ENCODE data around the gene PDCL2. TPM values are rescaled to one million over a fixed set of nuclear protein-coding genes. Genes with fewer than 3 reads are reported as not detected.

Gene PDCL2
- total and polyA plus RNA-seq, 2 donors (not counting 1 experiment from before 2014, with no cell fraction given) = not detected

DNA sequence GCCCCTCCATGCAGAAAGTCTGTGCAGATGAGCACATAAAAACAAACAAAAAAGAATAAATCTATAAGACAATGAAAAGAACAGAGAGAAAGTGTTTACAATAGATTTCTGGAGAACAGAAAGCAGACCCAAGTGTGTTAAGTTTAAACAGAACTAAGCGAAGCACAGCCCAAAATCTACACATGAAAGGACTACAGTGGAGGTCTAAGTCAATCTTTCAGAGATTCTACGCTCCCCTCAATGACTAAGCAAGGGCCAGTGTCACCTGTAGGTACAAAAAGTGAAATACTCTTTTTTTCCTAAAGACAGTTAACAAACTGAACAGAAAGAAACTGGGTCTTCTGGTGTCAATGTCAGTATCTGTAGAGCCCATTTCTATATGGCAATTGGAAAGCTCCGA is 63.6 kb downstream of the PDCL2 start:
- no peaks in the 10 kb centered on the region for H3K9me3 Mint-ChIP-seq (ENCODE audit: insufficient read depth)

DNA sequence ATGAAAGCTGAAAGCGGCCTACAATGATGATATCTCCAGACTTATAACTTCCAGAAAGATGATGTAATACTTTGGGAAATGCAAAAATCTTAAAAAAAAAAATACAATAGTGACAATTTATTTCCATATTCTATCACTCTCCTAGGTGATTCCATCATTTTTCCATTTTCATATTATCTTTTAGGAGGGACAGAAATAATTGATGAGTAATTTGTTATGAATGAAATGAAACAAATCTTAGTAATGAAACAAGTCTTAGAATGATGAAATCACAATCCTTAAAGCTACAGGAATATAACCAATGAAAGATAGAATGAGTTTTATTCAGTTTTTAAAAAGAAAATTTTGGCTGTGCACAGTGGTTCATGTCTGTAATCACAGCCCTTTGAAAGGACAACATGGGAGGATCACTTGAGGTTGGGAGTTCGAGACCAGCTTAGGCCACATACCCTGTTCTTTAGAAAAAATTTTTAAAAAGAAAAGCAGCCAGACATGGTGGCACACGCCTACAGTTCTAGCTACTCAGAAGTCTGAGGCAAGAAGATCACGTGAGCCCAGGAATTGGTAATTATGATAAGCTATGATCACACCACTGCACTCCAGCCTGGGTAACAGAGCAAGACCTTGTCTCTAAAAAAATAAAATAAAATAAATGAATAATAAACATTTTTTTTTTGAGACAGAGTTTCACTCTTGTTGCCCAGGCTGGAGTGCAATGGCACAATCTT is 67.0 kb downstream of the PDCL2 start:
- ATAC-seq (ENCODE audit: low read depth) (no peak), DNase-seq (no peak)
- H3K27me3 Mint-ChIP-seq = no peaks in the 10 kb centered on the region
- Histone ChIP-seq H3K9me3 (ENCODE audit: control extremely low read depth in 1 of 3, control insufficient read depth in 2 of 3, insufficient read depth in 1 of 3, low read length in 2 of 3) (peaks cover 0 to 3% (median 0%) of the 10 kb centered on the region in 3 donors), H3K36me3 (replicated peaks in 1 of 2; ENCODE audit: control extremely low read depth in 1 of 2, control insufficient read depth in 1 of 2, extremely low read depth in 1 of 2, insufficient read depth in 2 of 2, low read length in 1 of 2) (no peaks in the 10 kb centered on the region), H3K79me2 (ENCODE audit: control insufficient read depth, insufficient read depth, low read length) (peaks cover 56% of the 10 kb centered on the region), H3K4me1 (ENCODE audit: control insufficient read depth in 2 of 2, insufficient read depth in 2 of 2, low read length in 2 of 2) (no peaks in the 10 kb centered on the region), H3K9ac (ENCODE audit: low read length) (no peak overlapping the region), H2AFZ (ENCODE audit: insufficient read depth, low read depth, low read length, poor library complexity, severe bottlenecking) (no peak overlapping the region), H3K27me3 (replicated peaks in 1 of 4; ENCODE audit: control extremely low read depth in 1 of 4, control insufficient read depth in 3 of 4, insufficient read depth in 4 of 4, low read length in 3 of 4) (no peaks in the 10 kb centered on the region), H3K27ac (ENCODE audit: low read length in 2 of 2) (no peak overlapping the region), H3K4me2 (replicated peaks; ENCODE audit: low read depth, low read length, poor library complexity, severe bottlenecking) (no peak overlapping the region), H3K4me3 (ENCODE audit: control extremely low read depth in 1 of 5, extremely low read depth in 1 of 5, insufficient read depth in 1 of 5, low read depth in 2 of 5, low read length in 4 of 5) (no peak overlapping the region), H4K20me1 (ENCODE audit: control insufficient read depth, insufficient read depth, low read length, poor library complexity, severe bottlenecking) (peaks cover 8% of the 10 kb centered on the region)
- POLR2A ChIA-PET = no interaction called here
- CTCF ChIA-PET = interaction anchor here (1.2 kb wide), 1 partner anchor 30 kb away, joined by 3 read pairs; no protein-coding TSS in a partner anchor
- H3K4me3 Mint-ChIP-seq = no peak overlapping the region
- 100% methylated on average over 1 of the region's 4 CpGs for WGBS (ENCODE audit: insufficient coverage)
- intact Hi-C loops (cut with micrococcal nuclease) = no loop called here
- no peak overlapping the region for H3K27ac Mint-ChIP-seq
- H3K9me3 Mint-ChIP-seq (ENCODE audit: insufficient read depth) = no peaks in the 10 kb centered on the region
- TF ChIP-seq, protein P1, sequence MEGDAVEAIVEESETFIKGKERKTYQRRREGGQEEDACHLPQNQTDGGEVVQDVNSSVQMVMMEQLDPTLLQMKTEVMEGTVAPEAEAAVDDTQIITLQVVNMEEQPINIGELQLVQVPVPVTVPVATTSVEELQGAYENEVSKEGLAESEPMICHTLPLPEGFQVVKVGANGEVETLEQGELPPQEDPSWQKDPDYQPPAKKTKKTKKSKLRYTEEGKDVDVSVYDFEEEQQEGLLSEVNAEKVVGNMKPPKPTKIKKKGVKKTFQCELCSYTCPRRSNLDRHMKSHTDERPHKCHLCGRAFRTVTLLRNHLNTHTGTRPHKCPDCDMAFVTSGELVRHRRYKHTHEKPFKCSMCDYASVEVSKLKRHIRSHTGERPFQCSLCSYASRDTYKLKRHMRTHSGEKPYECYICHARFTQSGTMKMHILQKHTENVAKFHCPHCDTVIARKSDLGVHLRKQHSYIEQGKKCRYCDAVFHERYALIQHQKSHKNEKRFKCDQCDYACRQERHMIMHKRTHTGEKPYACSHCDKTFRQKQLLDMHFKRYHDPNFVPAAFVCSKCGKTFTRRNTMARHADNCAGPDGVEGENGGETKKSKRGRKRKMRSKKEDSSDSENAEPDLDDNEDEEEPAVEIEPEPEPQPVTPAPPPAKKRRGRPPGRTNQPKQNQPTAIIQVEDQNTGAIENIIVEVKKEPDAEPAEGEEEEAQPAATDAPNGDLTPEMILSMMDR (IDR thresholded peaks at IDR 0.05) = no peak
- no peak for TF ChIP-seq EZH2 (IDR thresholded peaks at IDR 0.05; ENCODE audit: borderline replicate concordance, insufficient read depth, low read depth, low read length, poor library complexity, severe bottlenecking)
- peaks cover 2% of the 10 kb centered on the region for H3K4me1 Mint-ChIP-seq

More for the DNA sequence above, 63.6 kb downstream of the PDCL2 start:
- peaks cover 2 to 8% (median 2%) of the 10 kb centered on the region in 3 donors for H3K9me3 ChIP-seq (ENCODE audit: control extremely low read depth in 1 of 3, control insufficient read depth in 2 of 3, insufficient read depth in 1 of 3, low read length in 2 of 3)
- H4K20me1 ChIP-seq (ENCODE audit: control insufficient read depth, insufficient read depth, low read length, poor library complexity, severe bottlenecking) = peaks cover 4% of the 10 kb centered on the region
- no peak overlapping the region for H3K4me3 ChIP-seq (ENCODE audit: control extremely low read depth in 1 of 5, extremely low read depth in 1 of 5, insufficient read depth in 1 of 5, low read depth in 2 of 5, low read length in 4 of 5)
- no peak overlapping the region for H3K27ac ChIP-seq (ENCODE audit: low read length in 2 of 2)
- H2AFZ ChIP-seq (ENCODE audit: insufficient read depth, low read depth, low read length, poor library complexity, severe bottlenecking) = no peak overlapping the region
- no peak overlapping the region for H3K4me2 ChIP-seq (replicated peaks; ENCODE audit: low read depth, low read length, poor library complexity, severe bottlenecking)
- Mint-ChIP-seq H3K4me1 (peaks cover 3% of the 10 kb centered on the region), H3K27ac (no peak overlapping the region), H3K4me3 (no peak overlapping the region), H3K27me3 (no peaks in the 10 kb centered on the region)
- DNase-seq = no peak
- no peaks in the 10 kb centered on the region for H3K27me3 ChIP-seq (replicated peaks in 1 of 4; ENCODE audit: control extremely low read depth in 1 of 4, control insufficient read depth in 3 of 4, insufficient read depth in 4 of 4, low read length in 3 of 4)
- POLR2A ChIA-PET = no interaction called here
- ATAC-seq (ENCODE audit: low read depth) = no peak
- no peaks in the 10 kb centered on the region for H3K36me3 ChIP-seq (replicated peaks in 1 of 2; ENCODE audit: control extremely low read depth in 1 of 2, control insufficient read depth in 1 of 2, extremely low read depth in 1 of 2, insufficient read depth in 2 of 2, low read length in 1 of 2)
- no peak overlapping the region for H3K9ac ChIP-seq (ENCODE audit: low read length)
- intact Hi-C loops (cut with micrococcal nuclease) = no loop called here
- peaks cover 59% of the 10 kb centered on the region for H3K79me2 ChIP-seq (ENCODE audit: control insufficient read depth, insufficient read depth, low read length)
- 100% methylated on average over 3 of the region's 3 CpGs for WGBS (ENCODE audit: insufficient coverage)
- CTCF ChIA-PET = interaction anchor here (0.6 kb wide), 1 partner anchor 166 kb away, joined by 4 read pairs; no protein-coding TSS in a partner anchor
- H3K4me1 ChIP-seq (ENCODE audit: control insufficient read depth in 2 of 2, insufficient read depth in 2 of 2, low read length in 2 of 2) = no peaks in the 10 kb centered on the region
- TF ChIP-seq, protein P1 (IDR thresholded peaks at IDR 0.05) = no peak
- TF ChIP-seq EZH2 (IDR thresholded peaks at IDR 0.05; ENCODE audit: borderline replicate concordance, insufficient read depth, low read depth, low read length, poor library complexity, severe bottlenecking) = no peak
